HEK293 (cell line): ENCODE measurements around the gene PTPRG.

Source experiments
- CTCF ChIP-seq: fragments of 450-650 bp; formaldehyde crosslinking; IDR thresholded peaks from 2 replicates; pipeline ENCODE4 v1.5.1; 2016; ENCODE audit warnings: missing biosample characterization, missing genetic modification characterization
- KLF17 ChIP-seq: fragments of 450-650 bp; formaldehyde crosslinking; IDR thresholded peaks from 2 replicates; pipeline ENCODE4 v1.5.1; 2016; ENCODE audit warnings: missing biosample characterization, missing genetic modification characterization
- ZNF121 ChIP-seq: fragments of 450-650 bp; formaldehyde crosslinking; IDR thresholded peaks from 2 replicates; pipeline ENCODE4 v1.5.1; 2016; ENCODE audit warnings: missing biosample characterization, missing genetic modification characterization
- ZNF362 ChIP-seq: fragments of 450-650 bp; formaldehyde crosslinking; IDR thresholded peaks from 2 replicates; pipeline ENCODE4 v1.5.1; 2016; ENCODE audit warnings: missing biosample characterization, missing genetic modification characterization

GRCh38 chr3:61730577-61731231, 169.3 kb downstream of the PTPRG start:
- no peak for TF ChIP-seq ZNF362 (tag by site-specific recombination)
- no peak for TF ChIP-seq KLF17 (tag by site-specific recombination)
- TF ChIP-seq CTCF (tag by site-specific recombination): no peak
- no peak for TF ChIP-seq ZNF121 (tag by site-specific recombination)
